ENCODE data around the gene LAMC3. TPM values are rescaled to one million over a fixed set of nuclear protein-coding genes. Genes with fewer than 3 reads are reported as not detected.

Gene LAMC3
- total and polyA plus RNA-seq, 2 experiments from 2014 or later = not detected

- no peaks in the 10 kb centered on the region for H3K9me3 ChIP-seq (ENCODE audit: low read depth)
- H4K20me1 ChIP-seq (ENCODE audit: insufficient read depth) = no peaks in the 10 kb centered on the region
- WGBS, 2 experiments (ENCODE audit: low coverage in 1 of 2, low lambda C conversion rate in 2 of 2, missing lambda C conversion rate in 2 of 2) = 39 to 43% methylated on average over 24 to 26 of the region's 26 CpGs
- H3K4me2 ChIP-seq (ENCODE audit: unreplicated experiment) = no peak overlapping the region
- no peak overlapping the region for H3K27ac ChIP-seq
- no peak for TF ChIP-seq EZH2phosphoT487 (IDR thresholded peaks at IDR 0.05; ENCODE audit: insufficient read depth, low read depth)
- TF ChIP-seq EZH2 (IDR thresholded peaks at IDR 0.05; ENCODE audit: insufficient read depth, poor library complexity, severe bottlenecking) = no peak
- DNase-seq = no peak
- H2AFZ ChIP-seq = no peak overlapping the region
- H3K4me1 ChIP-seq (ENCODE audit: insufficient read depth) = peaks cover 9% of the 10 kb centered on the region; the same call in 1 of the 2 replicates
- H3K4me3 ChIP-seq = no peak overlapping the region
- H3F3A ChIP-seq (ENCODE audit: insufficient read depth) = no peaks in the 10 kb centered on the region
- H3K79me2 ChIP-seq (ENCODE audit: insufficient read depth) = no peaks in the 10 kb centered on the region
- H3K27me3 ChIP-seq (replicated peaks; ENCODE audit: insufficient read depth) = peaks cover 4% of the 10 kb centered on the region; the same call in 1 of the 2 replicates
- no peak overlapping the region for H3K9ac ChIP-seq
- H3K9me2 ChIP-seq (ENCODE audit: insufficient read depth) = no peaks in the 10 kb centered on the region
- H3K36me3 ChIP-seq (ENCODE audit: low read depth) = no peaks in the 10 kb centered on the region
- in situ Hi-C loops (cut with MboI) = no loop called here
These were observed 17.8 kb upstream of the LAMC3 start for GRCh38 chr9:130990978-130991777.

- Histone ChIP-seq H3K9me2 (ENCODE audit: insufficient read depth) (no peaks in the 10 kb centered on the region), H3K4me3 (no peak overlapping the region), H3K27me3 (replicated peaks; ENCODE audit: insufficient read depth) (peaks cover 2% of the 10 kb centered on the region; the same call in 1 of the 2 replicates), H3K36me3 (ENCODE audit: low read depth) (no peaks in the 10 kb centered on the region), H3K4me2 (ENCODE audit: unreplicated experiment) (no peak overlapping the region), H3K4me1 (ENCODE audit: insufficient read depth) (peaks cover 9% of the 10 kb centered on the region; the same call in 1 of the 2 replicates), H2AFZ (no peak overlapping the region), H3K9me3 (ENCODE audit: low read depth) (no peaks in the 10 kb centered on the region), H3K9ac (no peak overlapping the region), H4K20me1 (ENCODE audit: insufficient read depth) (no peaks in the 10 kb centered on the region), H3K79me2 (ENCODE audit: insufficient read depth) (no peaks in the 10 kb centered on the region), H3F3A (ENCODE audit: insufficient read depth) (no peaks in the 10 kb centered on the region), H3K27ac (no peak overlapping the region)
- no peak for DNase-seq
- in situ Hi-C loops (cut with MboI) = no loop called here
- 84 to 91% methylated on average over 18 to 20 of the region's 20 CpGs for WGBS, 2 experiments (ENCODE audit: low coverage in 1 of 2, low lambda C conversion rate in 2 of 2, missing lambda C conversion rate in 2 of 2)
- TF ChIP-seq EZH2phosphoT487 (IDR thresholded peaks at IDR 0.05; ENCODE audit: insufficient read depth, low read depth) (no peak), EZH2 (IDR thresholded peaks at IDR 0.05; ENCODE audit: insufficient read depth, poor library complexity, severe bottlenecking) (no peak)
These were observed 16.9 kb upstream of the LAMC3 start for GRCh38 chr9:130991778-130992681.

GRCh38 chr9:130992682-130993032 is 16.3 kb upstream of the LAMC3 start:
- no peaks in the 10 kb centered on the region for H3K79me2 ChIP-seq (ENCODE audit: insufficient read depth)
- no peaks in the 10 kb centered on the region for H3F3A ChIP-seq (ENCODE audit: insufficient read depth)
- no peak overlapping the region for H2AFZ ChIP-seq
- no peaks in the 10 kb centered on the region for H3K36me3 ChIP-seq (ENCODE audit: low read depth)
- no peak overlapping the region for H3K4me2 ChIP-seq (ENCODE audit: unreplicated experiment)
- no peak for TF ChIP-seq EZH2phosphoT487 (IDR thresholded peaks at IDR 0.05; ENCODE audit: insufficient read depth, low read depth)
- no peak for TF ChIP-seq EZH2 (IDR thresholded peaks at IDR 0.05; ENCODE audit: insufficient read depth, poor library complexity, severe bottlenecking)
- no peak overlapping the region for H3K9ac ChIP-seq
- 81 to 86% methylated on average over 9 to 10 of the region's 10 CpGs for WGBS, 2 experiments (ENCODE audit: low coverage in 1 of 2, low lambda C conversion rate in 2 of 2, missing lambda C conversion rate in 2 of 2)
- in situ Hi-C loops (cut with MboI) = no loop called here
- H3K9me2 ChIP-seq (ENCODE audit: insufficient read depth) = no peaks in the 10 kb centered on the region
- H3K4me1 ChIP-seq (ENCODE audit: insufficient read depth) = peaks cover 9% of the 10 kb centered on the region; the same call in 1 of the 2 replicates
- no peaks in the 10 kb centered on the region for H3K27me3 ChIP-seq (replicated peaks; ENCODE audit: insufficient read depth)
- H4K20me1 ChIP-seq (ENCODE audit: insufficient read depth) = no peaks in the 10 kb centered on the region
- H3K27ac ChIP-seq = no peak overlapping the region
- no peaks in the 10 kb centered on the region for H3K9me3 ChIP-seq (ENCODE audit: low read depth)
- H3K4me3 ChIP-seq = no peak overlapping the region
- DNase-seq = no peak

GRCh38 chr9:130993303-130994030 is 15.5 kb upstream of the LAMC3 start:
- Histone ChIP-seq H3K27ac (no peak overlapping the region), H2AFZ (no peak overlapping the region), H3K27me3 (replicated peaks; ENCODE audit: insufficient read depth) (no peaks in the 10 kb centered on the region), H3K9me3 (ENCODE audit: low read depth) (no peaks in the 10 kb centered on the region), H3K4me1 (ENCODE audit: insufficient read depth) (peaks cover 9% of the 10 kb centered on the region; the same call in 1 of the 2 replicates), H3K9ac (no peak overlapping the region), H3K4me3 (no peak overlapping the region), H3F3A (ENCODE audit: insufficient read depth) (no peaks in the 10 kb centered on the region), H3K36me3 (ENCODE audit: low read depth) (no peaks in the 10 kb centered on the region), H3K9me2 (ENCODE audit: insufficient read depth) (no peaks in the 10 kb centered on the region), H3K4me2 (ENCODE audit: unreplicated experiment) (no peak overlapping the region), H4K20me1 (ENCODE audit: insufficient read depth) (no peaks in the 10 kb centered on the region), H3K79me2 (ENCODE audit: insufficient read depth) (no peaks in the 10 kb centered on the region)
- 82 to 91% methylated on average over 13 to 14 of the region's 14 CpGs for WGBS, 2 experiments (ENCODE audit: low coverage in 1 of 2, low lambda C conversion rate in 2 of 2, missing lambda C conversion rate in 2 of 2)
- no peak for TF ChIP-seq EZH2 (IDR thresholded peaks at IDR 0.05; ENCODE audit: insufficient read depth, poor library complexity, severe bottlenecking)
- no peak for TF ChIP-seq EZH2phosphoT487 (IDR thresholded peaks at IDR 0.05; ENCODE audit: insufficient read depth, low read depth)
- DNase-seq = no peak
- in situ Hi-C loops (cut with MboI) = no loop called here
